RWPE1 (cell line): ENCODE results near the gene EVX2.

Experiments
- CTCF ChIA-PET: fragments of 350-600 bp; sonication (Branson Sonifier 250); formaldehyde crosslinking; extraction: SDS; loops from one replicate; lab custom pipeline; 2021; lab: Yijun Ruan, JAX
- POLR2A ChIA-PET: fragments of 400-600 bp; formaldehyde crosslinking; extraction: SDS; loops from one replicate; lab custom pipeline; 2020; ENCODE audit warnings: antibody characterized with exemption; ENCODE audit not compliant: low non-redundant PET; lab: Yijun Ruan, JAX
- DNase-seq: peaks from one replicate; pipeline ENCODE4 v3.0.0; 2012; ENCODE audit warnings: low spot score
- H3K27ac ChIP-seq: fragments of 450-650 bp; 2 replicates; pipeline ENCODE4 v1.5.1; 2017
- TF ChIP-seq, protein P1 (sequence below): fragments of 450-650 bp; conservative IDR thresholded peaks from 2 replicates; pipeline ENCODE4 v1.5.1; 2017; ENCODE audit warnings: low read depth, mild to moderate bottlenecking

The EVX2 gene

GRCh38 chr2:176112375-176113302 is 28.9 kb upstream of the EVX2 start:
- TF ChIP-seq, protein P1, sequence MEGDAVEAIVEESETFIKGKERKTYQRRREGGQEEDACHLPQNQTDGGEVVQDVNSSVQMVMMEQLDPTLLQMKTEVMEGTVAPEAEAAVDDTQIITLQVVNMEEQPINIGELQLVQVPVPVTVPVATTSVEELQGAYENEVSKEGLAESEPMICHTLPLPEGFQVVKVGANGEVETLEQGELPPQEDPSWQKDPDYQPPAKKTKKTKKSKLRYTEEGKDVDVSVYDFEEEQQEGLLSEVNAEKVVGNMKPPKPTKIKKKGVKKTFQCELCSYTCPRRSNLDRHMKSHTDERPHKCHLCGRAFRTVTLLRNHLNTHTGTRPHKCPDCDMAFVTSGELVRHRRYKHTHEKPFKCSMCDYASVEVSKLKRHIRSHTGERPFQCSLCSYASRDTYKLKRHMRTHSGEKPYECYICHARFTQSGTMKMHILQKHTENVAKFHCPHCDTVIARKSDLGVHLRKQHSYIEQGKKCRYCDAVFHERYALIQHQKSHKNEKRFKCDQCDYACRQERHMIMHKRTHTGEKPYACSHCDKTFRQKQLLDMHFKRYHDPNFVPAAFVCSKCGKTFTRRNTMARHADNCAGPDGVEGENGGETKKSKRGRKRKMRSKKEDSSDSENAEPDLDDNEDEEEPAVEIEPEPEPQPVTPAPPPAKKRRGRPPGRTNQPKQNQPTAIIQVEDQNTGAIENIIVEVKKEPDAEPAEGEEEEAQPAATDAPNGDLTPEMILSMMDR: no peak
- no peak for DNase-seq
- H3K27ac ChIP-seq: peak overlapping the region; percentile 33
- POLR2A ChIA-PET: no interaction called here
- CTCF ChIA-PET: interaction anchor here (0.6 to 0.7 kb wide), 2 partner anchors 15 to 651 kb away, joined by 3 read pairs; no protein-coding TSS in a partner anchor

DNA sequence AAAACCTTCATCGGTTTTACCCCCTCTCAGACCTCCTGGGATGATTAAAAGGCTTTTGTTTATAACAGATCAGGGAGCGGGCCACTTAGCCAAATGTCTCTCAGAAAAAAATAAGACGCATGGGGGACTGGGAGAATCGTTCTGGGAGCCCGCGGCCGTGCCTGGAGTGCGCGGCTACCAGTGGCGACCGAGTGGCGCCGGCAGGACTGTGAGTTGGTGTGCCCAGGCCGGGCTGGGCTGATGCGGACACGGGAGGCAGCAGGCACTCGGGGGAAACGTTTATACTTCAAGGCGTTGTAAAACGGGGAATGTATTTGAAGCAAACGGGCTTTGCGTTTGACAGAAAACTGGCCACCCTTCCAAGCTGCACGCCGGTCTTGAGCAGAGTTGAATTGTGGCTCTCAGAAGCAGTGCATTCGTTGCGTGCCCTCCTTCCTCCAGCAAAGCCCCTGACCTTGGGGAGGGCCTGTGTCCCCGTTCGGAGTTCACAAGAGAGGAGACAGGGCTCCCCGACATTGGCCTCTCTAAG is 28.1 kb upstream of the EVX2 start:
- TF ChIP-seq, protein P1: no peak
- H3K27ac ChIP-seq: peak overlapping the region; percentile 33
- DNase-seq: no peak
- CTCF ChIA-PET: interaction anchor here (0.6 to 1.9 kb wide), 4 partner anchors 10 to 651 kb away, joined by 3 to 6 read pairs (median 3); no protein-coding TSS in a partner anchor
- POLR2A ChIA-PET: no interaction called here

DNA sequence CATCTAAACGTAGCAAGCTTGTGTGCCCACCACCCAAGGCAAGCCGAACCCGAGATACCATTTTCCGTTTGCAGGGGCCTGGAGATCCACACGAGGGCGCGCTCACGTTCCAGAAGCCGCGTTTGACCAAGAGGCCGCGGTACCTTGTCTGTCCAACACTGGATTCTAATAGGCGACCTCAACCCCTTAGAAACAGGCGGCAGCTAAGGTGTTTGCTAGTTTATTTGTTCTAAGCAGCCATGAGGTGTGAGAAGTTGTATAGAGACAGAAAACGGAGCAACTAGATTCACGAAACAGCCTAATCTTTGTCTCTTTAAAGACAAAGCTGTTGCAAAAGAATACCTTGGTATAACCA is 27.5 kb upstream of the EVX2 start:
- CTCF ChIA-PET: interaction anchor here (0.6 to 1.9 kb wide), 5 partner anchors 10 to 443 kb away, joined by 3 to 6 read pairs (median 4); no protein-coding TSS in a partner anchor
- POLR2A ChIA-PET: no interaction called here
- no peak for DNase-seq
- TF ChIP-seq, protein P1: peak; percentile 95
- no peak overlapping the region for H3K27ac ChIP-seq

GRCh38 chr2:176110415-176111308 is 26.9 kb upstream of the EVX2 start:
- CTCF ChIA-PET: interaction anchor here (0.6 to 1.9 kb wide), 6 partner anchors 11 to 444 kb away, joined by 3 to 7 read pairs (median 5); no protein-coding TSS in a partner anchor
- no peak overlapping the region for H3K27ac ChIP-seq
- POLR2A ChIA-PET: no interaction called here
- TF ChIP-seq, protein P1: no peak
- no peak for DNase-seq

GRCh38 chr2:176109946-176110345 is 26.2 kb upstream of the EVX2 start:
- no peak overlapping the region for H3K27ac ChIP-seq
- TF ChIP-seq, protein P1: no peak
- DNase-seq: no peak
- ChIA-PET CTCF (interaction anchor here (0.8 to 1.9 kb wide), 3 partner anchors 12 to 441 kb away, joined by 4 to 7 read pairs (median 6); no protein-coding TSS in a partner anchor), POLR2A (no interaction called here)
